ENCODE data around the gene CYP20A1.

Gene CYP20A1

GRCh38 chr2:203326356-203326755, 87.5 kb downstream of the CYP20A1 start:
- ATAC-seq (ENCODE audit: insufficient read depth, low read depth) (no peak), DNase-seq (no peak)
- peaks cover 6% of the 10 kb centered on the region; the same call in 1 of the 2 replicates for H4K20me1 ChIP-seq (ENCODE audit: insufficient read depth, low read length)
- H3K27ac ChIP-seq (ENCODE audit: low read length): no peak overlapping the region
- no peak overlapping the region for H3K4me3 ChIP-seq (ENCODE audit: low read depth in 1 of 2, low read length in 2 of 2)
- H3K9me3 ChIP-seq (ENCODE audit: insufficient read depth, low read length, severe bottlenecking): no peaks in the 10 kb centered on the region
- H2AFZ ChIP-seq (ENCODE audit: low read depth, low read length): no peak overlapping the region
- no peak for TF ChIP-seq EZH2 (IDR thresholded peaks at IDR 0.05; ENCODE audit: borderline replicate concordance, low read depth, low read length, severe bottlenecking)
- TF ChIP-seq, protein P1, sequence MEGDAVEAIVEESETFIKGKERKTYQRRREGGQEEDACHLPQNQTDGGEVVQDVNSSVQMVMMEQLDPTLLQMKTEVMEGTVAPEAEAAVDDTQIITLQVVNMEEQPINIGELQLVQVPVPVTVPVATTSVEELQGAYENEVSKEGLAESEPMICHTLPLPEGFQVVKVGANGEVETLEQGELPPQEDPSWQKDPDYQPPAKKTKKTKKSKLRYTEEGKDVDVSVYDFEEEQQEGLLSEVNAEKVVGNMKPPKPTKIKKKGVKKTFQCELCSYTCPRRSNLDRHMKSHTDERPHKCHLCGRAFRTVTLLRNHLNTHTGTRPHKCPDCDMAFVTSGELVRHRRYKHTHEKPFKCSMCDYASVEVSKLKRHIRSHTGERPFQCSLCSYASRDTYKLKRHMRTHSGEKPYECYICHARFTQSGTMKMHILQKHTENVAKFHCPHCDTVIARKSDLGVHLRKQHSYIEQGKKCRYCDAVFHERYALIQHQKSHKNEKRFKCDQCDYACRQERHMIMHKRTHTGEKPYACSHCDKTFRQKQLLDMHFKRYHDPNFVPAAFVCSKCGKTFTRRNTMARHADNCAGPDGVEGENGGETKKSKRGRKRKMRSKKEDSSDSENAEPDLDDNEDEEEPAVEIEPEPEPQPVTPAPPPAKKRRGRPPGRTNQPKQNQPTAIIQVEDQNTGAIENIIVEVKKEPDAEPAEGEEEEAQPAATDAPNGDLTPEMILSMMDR (IDR thresholded peaks at IDR 0.05; ENCODE audit: borderline replicate concordance, extremely low read depth, low read length, poor library complexity, severe bottlenecking): no peak
- no peaks in the 10 kb centered on the region for H3K36me3 ChIP-seq (ENCODE audit: insufficient read depth, low read length)
- no peak overlapping the region for H3K4me2 ChIP-seq (ENCODE audit: insufficient read depth, low read length)
- peaks cover 30% of the 10 kb centered on the region for H3K4me1 ChIP-seq (ENCODE audit: insufficient read depth, low read length)
- no peak overlapping the region for H3K9ac ChIP-seq (ENCODE audit: low read depth, low read length)
- peaks cover 31% of the 10 kb centered on the region for H3K79me2 ChIP-seq (ENCODE audit: insufficient read depth, low read length)
- no peaks in the 10 kb centered on the region for H3K27me3 ChIP-seq (ENCODE audit: insufficient read depth, low read length, poor library complexity)

- peaks cover 6% of the 10 kb centered on the region; the same call in 1 of the 2 replicates for H4K20me1 ChIP-seq (ENCODE audit: insufficient read depth, low read length)
- peaks cover 34% of the 10 kb centered on the region for H3K4me1 ChIP-seq (ENCODE audit: insufficient read depth, low read length)
- H3K9me3 ChIP-seq (ENCODE audit: insufficient read depth, low read length, severe bottlenecking): no peaks in the 10 kb centered on the region
- TF ChIP-seq, protein P1 (IDR thresholded peaks at IDR 0.05; ENCODE audit: borderline replicate concordance, extremely low read depth, low read length, poor library complexity, severe bottlenecking): no peak
- TF ChIP-seq EZH2 (IDR thresholded peaks at IDR 0.05; ENCODE audit: borderline replicate concordance, low read depth, low read length, severe bottlenecking): no peak
- no peaks in the 10 kb centered on the region for H3K27me3 ChIP-seq (ENCODE audit: insufficient read depth, low read length, poor library complexity)
- peak overlapping the region; percentile 82 to 99; a peak in 3 of 4 replicates for H3K4me3 ChIP-seq (ENCODE audit: low read depth in 1 of 2, low read length in 2 of 2)
- H3K4me2 ChIP-seq (ENCODE audit: insufficient read depth, low read length): peak overlapping the region; percentile 64
- H3K9ac ChIP-seq (ENCODE audit: low read depth, low read length): peak overlapping the region; percentile 90
- H2AFZ ChIP-seq (ENCODE audit: low read depth, low read length): peak overlapping the region; percentile 90
- no peaks in the 10 kb centered on the region for H3K36me3 ChIP-seq (ENCODE audit: insufficient read depth, low read length)
- DNase-seq: no peak
- H3K79me2 ChIP-seq (ENCODE audit: insufficient read depth, low read length): peaks cover 43% of the 10 kb centered on the region
- H3K27ac ChIP-seq (ENCODE audit: low read length): peak overlapping the region; percentile 70
- ATAC-seq (ENCODE audit: insufficient read depth, low read depth): peak; percentile 25
Observed at GRCh38 chr2:203327582-203327900, 88.7 kb downstream of the CYP20A1 start.

- no peaks in the 10 kb centered on the region for H3K27me3 ChIP-seq (ENCODE audit: insufficient read depth, low read length, poor library complexity)
- H3K9ac ChIP-seq (ENCODE audit: low read depth, low read length): peak within 1 kb of the TSS; percentile 90
- H3K27ac ChIP-seq (ENCODE audit: low read length): peak within 1 kb of the TSS; percentile 84
Observed at GRCh38 chr2:203327901-203328759, 89.3 kb downstream of the CYP20A1 start, which contains the start of gene ABI2. Gene ABI2 (plus strand): TSS chr2:203328394. CDS start chr2:203328515, 121 bp downstream.

More at GRCh38 chr2:203327901-203328759, 89.3 kb downstream of the CYP20A1 start, which contains the start of gene ABI2:
- H3K79me2 ChIP-seq (ENCODE audit: insufficient read depth, low read length): peaks cover 49% of the 10 kb centered on the region
- ATAC-seq (ENCODE audit: insufficient read depth, low read depth) (peak; percentile 81), DNase-seq (peak; percentile 89)
- H3K36me3 ChIP-seq (ENCODE audit: insufficient read depth, low read length): no peaks in the 10 kb centered on the region
- no peaks in the 10 kb centered on the region for H3K9me3 ChIP-seq (ENCODE audit: insufficient read depth, low read length, severe bottlenecking)
- TF ChIP-seq, protein P1 (IDR thresholded peaks at IDR 0.05; ENCODE audit: borderline replicate concordance, extremely low read depth, low read length, poor library complexity, severe bottlenecking): no peak
- TF ChIP-seq EZH2 (IDR thresholded peaks at IDR 0.05; ENCODE audit: borderline replicate concordance, low read depth, low read length, severe bottlenecking): no peak
- H3K4me2 ChIP-seq (ENCODE audit: insufficient read depth, low read length): peak within 1 kb of the TSS; percentile 64
- H3K4me3 ChIP-seq (ENCODE audit: low read depth in 1 of 2, low read length in 2 of 2): peak within 1 kb of the TSS; percentile 82 to 99
- peaks cover 34% of the 10 kb centered on the region for H3K4me1 ChIP-seq (ENCODE audit: insufficient read depth, low read length)
- peaks cover 6% of the 10 kb centered on the region; the same call in 1 of the 2 replicates for H4K20me1 ChIP-seq (ENCODE audit: insufficient read depth, low read length)
- H2AFZ ChIP-seq (ENCODE audit: low read depth, low read length): peak within 1 kb of the TSS; percentile 93
